Activated CD8-positive, alpha-beta T cell treated with anti-CD3 and anti-CD28 coated beads for 36 hours (primary cell): ENCODE data around the gene EXOG. TPM values are rescaled to one million over a fixed set of nuclear protein-coding genes. Genes with fewer than 3 reads are reported as not detected.

Source experiments
- ATAC-seq: fragments of 200-7000 bp; cut with Tn5 transposase; one replicate; pipeline ENCODE4 v1.10.0; 2021; ENCODE audit warnings: mild to moderate bottlenecking, moderate library complexity
- CTCF ChIA-PET: fragments of 350-600 bp; sonication (Branson Sonifier 250); formaldehyde crosslinking; loops from one replicate; lab custom pipeline; 2021; ENCODE audit warnings: antibody characterized with exemption; lab: Charles Lee
- POLR2A ChIA-PET: fragments of 350-600 bp; sonication (Branson Sonifier 250); formaldehyde crosslinking; loops from one replicate; lab custom pipeline; 2021; ENCODE audit warnings: antibody characterized with exemption; lab: Charles Lee
- DNase-seq: peaks from one replicate; pipeline ENCODE4 v3.0.0-alpha.2; 2020
- H3K27ac Mint-ChIP-seq: one replicate; pipeline ENCODE4 v1.8.0; 2021; ENCODE audit warnings: mild to moderate bottlenecking, mixed read lengths
- H3K27me3 Mint-ChIP-seq: one replicate; pipeline ENCODE4 v1.8.0; 2021; ENCODE audit warnings: mixed read lengths
- H3K36me3 Mint-ChIP-seq: one replicate; pipeline ENCODE4 v1.8.0; 2021; ENCODE audit warnings: low read depth, mixed read lengths
- H3K4me1 Mint-ChIP-seq: one replicate; pipeline ENCODE4 v1.8.0; 2021; ENCODE audit warnings: low read depth, mixed read lengths
- H3K4me3 Mint-ChIP-seq: one replicate; pipeline ENCODE4 v1.8.0; 2021; ENCODE audit warnings: mild to moderate bottlenecking, moderate library complexity, mixed read lengths
- H3K9me3 Mint-ChIP-seq: one replicate; pipeline ENCODE4 v1.8.0; 2021; ENCODE audit warnings: mixed read lengths
- intact Hi-C: fragments of 100-400 bp; cut with micrococcal nuclease; formaldehyde crosslinking; loops from one replicate; pipeline ENCODE4 v1.10.0; 2022
- total RNA-seq, 2 experiments: library from RNA; stranded (reverse); gene quantifications; one replicate each; pipeline ENCODE4 v1.2.3, GENCODE V29; 2021
- TF ChIP-seq, protein P1 (sequence below): fragments of 200-600 bp; IDR thresholded peaks from one replicate; pipeline ENCODE4 v1.8.0; 2022; ENCODE audit warnings: antibody characterized with exemption, mild to moderate bottlenecking

Gene EXOG
- total RNA-seq, 2 experiments from 2014 or later = 16.8 to 17.7 TPM

DNA sequence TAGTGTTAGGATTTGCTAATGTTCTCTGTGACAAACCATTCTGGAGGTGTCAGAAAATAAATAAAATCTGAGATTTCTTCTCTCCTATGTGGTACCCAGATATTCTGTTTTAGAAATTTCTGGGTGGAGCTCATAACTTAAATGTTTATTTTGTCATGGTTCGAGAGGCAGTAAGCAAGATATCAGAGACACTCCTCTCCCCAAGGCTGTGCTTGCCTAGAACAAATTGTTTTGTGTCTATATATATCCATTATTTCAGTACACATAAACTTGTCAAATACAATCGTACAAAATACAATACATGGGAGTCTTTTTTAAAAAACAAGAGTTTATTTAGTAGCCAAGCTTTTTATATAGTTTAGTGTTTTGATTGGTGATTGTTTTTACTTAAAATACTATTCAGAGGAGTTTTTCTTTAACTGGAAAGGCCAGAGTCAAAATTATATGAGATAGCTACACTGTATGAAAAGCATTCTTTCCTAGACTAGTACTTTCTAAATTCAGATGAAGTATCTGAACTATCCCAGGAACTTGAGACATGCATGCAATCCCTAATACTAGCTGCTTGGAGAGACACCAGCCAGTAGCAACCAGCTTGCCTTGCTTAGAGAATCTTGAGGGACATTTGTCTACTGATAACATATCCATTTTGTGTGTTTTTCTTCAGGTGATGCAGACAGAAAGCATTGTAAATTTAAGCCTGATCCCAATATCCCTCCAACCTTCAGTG lies 4.7 kb downstream of the EXOG start:
- CTCF ChIA-PET = interaction anchor here (1.1 to 4.4 kb wide), 4 partner anchors 20 to 150 kb away, joined by 3 to 38 read pairs (median 5); no protein-coding TSS in a partner anchor
- no peaks in the 10 kb centered on the region for H3K9me3 Mint-ChIP-seq
- H3K4me1 Mint-ChIP-seq = peaks cover 18% of the 10 kb centered on the region
- ATAC-seq (no peak), DNase-seq (no peak)
- TF ChIP-seq, protein P1, sequence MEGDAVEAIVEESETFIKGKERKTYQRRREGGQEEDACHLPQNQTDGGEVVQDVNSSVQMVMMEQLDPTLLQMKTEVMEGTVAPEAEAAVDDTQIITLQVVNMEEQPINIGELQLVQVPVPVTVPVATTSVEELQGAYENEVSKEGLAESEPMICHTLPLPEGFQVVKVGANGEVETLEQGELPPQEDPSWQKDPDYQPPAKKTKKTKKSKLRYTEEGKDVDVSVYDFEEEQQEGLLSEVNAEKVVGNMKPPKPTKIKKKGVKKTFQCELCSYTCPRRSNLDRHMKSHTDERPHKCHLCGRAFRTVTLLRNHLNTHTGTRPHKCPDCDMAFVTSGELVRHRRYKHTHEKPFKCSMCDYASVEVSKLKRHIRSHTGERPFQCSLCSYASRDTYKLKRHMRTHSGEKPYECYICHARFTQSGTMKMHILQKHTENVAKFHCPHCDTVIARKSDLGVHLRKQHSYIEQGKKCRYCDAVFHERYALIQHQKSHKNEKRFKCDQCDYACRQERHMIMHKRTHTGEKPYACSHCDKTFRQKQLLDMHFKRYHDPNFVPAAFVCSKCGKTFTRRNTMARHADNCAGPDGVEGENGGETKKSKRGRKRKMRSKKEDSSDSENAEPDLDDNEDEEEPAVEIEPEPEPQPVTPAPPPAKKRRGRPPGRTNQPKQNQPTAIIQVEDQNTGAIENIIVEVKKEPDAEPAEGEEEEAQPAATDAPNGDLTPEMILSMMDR = no peak
- no peak overlapping the region for H3K4me3 Mint-ChIP-seq
- H3K36me3 Mint-ChIP-seq = peaks cover 35% of the 10 kb centered on the region
- intact Hi-C loops = no loop called here
- H3K27ac Mint-ChIP-seq = no peak overlapping the region
- no peaks in the 10 kb centered on the region for H3K27me3 Mint-ChIP-seq
- POLR2A ChIA-PET = interaction anchor here (0.9 kb wide), 2 partner anchors 10 to 25 kb away, joined by 3 read pairs; no protein-coding TSS in a partner anchor

DNA sequence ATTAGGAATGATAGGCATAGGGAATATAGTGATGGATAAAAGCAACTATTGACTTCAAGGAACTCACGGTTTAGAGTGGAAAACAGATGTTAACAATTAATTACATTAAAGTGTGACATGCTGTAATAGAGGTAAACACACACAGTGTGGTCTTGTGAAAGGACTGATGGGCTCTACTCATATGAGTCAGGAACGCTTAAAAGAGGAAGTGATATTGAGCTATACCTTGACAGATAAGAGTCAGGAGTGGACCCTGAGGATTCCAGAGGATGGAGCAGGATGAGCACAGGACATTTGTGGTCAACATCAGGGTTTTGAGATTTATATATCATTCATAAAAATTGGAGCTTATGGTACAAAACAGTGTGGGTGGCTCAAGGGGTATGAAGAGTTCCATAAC lies 11.0 kb downstream of the EXOG start:
- ChIA-PET POLR2A (no interaction called here), CTCF (interaction anchor here (1.3 to 6.6 kb wide), 3 partner anchors 11 to 149 kb away, joined by 3 to 80 read pairs (median 4); partner anchors contain the start of gene EXOG)
- no peak for DNase-seq
- intact Hi-C loops = no loop called here
- Mint-ChIP-seq H3K27ac (no peak overlapping the region), H3K4me1 (no peaks in the 10 kb centered on the region), H3K4me3 (no peak overlapping the region), H3K27me3 (no peaks in the 10 kb centered on the region), H3K9me3 (no peaks in the 10 kb centered on the region), H3K36me3 (peaks cover 32% of the 10 kb centered on the region)
- TF ChIP-seq, protein P1 = no peak
- ATAC-seq = no peak

GRCh38 chr3:38509732-38510131 lies 13.6 kb downstream of the EXOG start:
- ChIA-PET CTCF (interaction anchor here (0.9 to 6.6 kb wide), 4 partner anchors 11 to 142 kb away, joined by 3 to 80 read pairs (median 4); partner anchors contain the start of gene EXOG), POLR2A (no interaction called here)
- H3K36me3 Mint-ChIP-seq = peaks cover 23% of the 10 kb centered on the region
- TF ChIP-seq, protein P1 = no peak
- no peaks in the 10 kb centered on the region for H3K4me1 Mint-ChIP-seq
- ATAC-seq = no peak
- H3K4me3 Mint-ChIP-seq = no peak overlapping the region
- H3K9me3 Mint-ChIP-seq = no peaks in the 10 kb centered on the region
- intact Hi-C loops = no loop called here
- DNase-seq = no peak
- no peak overlapping the region for H3K27ac Mint-ChIP-seq
- H3K27me3 Mint-ChIP-seq = no peaks in the 10 kb centered on the region

DNA sequence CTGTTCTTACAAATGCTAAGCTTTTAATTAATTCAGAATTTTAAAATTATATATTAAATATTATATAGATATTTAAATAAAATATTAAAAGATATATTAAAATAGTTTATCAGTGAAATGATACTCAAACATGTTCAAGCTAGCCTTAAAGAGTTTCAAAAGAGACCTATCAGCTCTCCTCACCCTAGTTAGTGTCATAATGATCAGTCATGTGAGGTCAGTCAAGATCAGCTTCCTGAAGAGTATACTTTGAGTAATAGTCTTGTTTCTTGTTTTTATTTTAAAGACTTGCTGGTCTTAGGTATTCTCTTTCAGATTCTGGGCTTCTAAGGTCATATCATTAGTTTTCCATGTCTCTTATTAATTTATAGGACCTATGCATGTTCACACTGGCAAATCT lies 14.5 kb downstream of the EXOG start:
- H3K36me3 Mint-ChIP-seq = peaks cover 21% of the 10 kb centered on the region
- ChIA-PET POLR2A (interaction anchor here (1.0 kb wide), 1 partner anchor 9 kb away, joined by 3 read pairs; no protein-coding TSS in a partner anchor), CTCF (interaction anchor here (1.4 to 6.6 kb wide), 3 partner anchors 10 to 15 kb away, joined by 3 to 80 read pairs (median 3); no protein-coding TSS in a partner anchor)
- no peak overlapping the region for H3K27ac Mint-ChIP-seq
- H3K27me3 Mint-ChIP-seq = no peaks in the 10 kb centered on the region
- ATAC-seq (no peak), DNase-seq (no peak)
- no peak overlapping the region for H3K4me3 Mint-ChIP-seq
- H3K4me1 Mint-ChIP-seq = no peaks in the 10 kb centered on the region
- no peaks in the 10 kb centered on the region for H3K9me3 Mint-ChIP-seq
- TF ChIP-seq, protein P1 = no peak
- intact Hi-C loops = no loop called here

DNA sequence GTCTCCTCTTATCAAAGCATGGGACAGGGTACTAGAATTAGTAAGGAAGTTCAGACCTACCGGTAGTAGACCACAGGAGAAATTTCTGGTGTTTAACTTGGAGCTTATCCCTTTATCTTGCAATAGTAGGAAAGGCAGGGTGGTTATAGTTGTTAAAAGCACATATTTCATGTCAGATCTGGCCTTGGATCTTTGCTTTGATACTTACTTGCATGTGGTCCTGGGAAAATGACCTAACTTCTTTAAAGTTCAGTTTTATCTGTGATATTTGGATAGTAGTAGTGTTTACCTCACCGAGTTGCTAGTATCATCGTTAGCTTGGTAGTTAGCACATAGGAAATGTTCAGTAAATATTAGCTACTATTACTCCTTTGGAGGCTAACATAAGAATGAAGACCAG lies 15.4 kb downstream of the EXOG start:
- ChIA-PET POLR2A (no interaction called here), CTCF (interaction anchor here (1.4 to 6.6 kb wide), 2 partner anchors 9 to 14 kb away, joined by 3 to 80 read pairs; no protein-coding TSS in a partner anchor)
- no peak overlapping the region for H3K27ac Mint-ChIP-seq
- ATAC-seq (no peak), DNase-seq (no peak)
- TF ChIP-seq, protein P1 = no peak
- no peaks in the 10 kb centered on the region for H3K27me3 Mint-ChIP-seq
- H3K9me3 Mint-ChIP-seq = no peaks in the 10 kb centered on the region
- no peak overlapping the region for H3K4me3 Mint-ChIP-seq
- intact Hi-C loops = no loop called here
- peaks cover 19% of the 10 kb centered on the region for H3K36me3 Mint-ChIP-seq
- no peaks in the 10 kb centered on the region for H3K4me1 Mint-ChIP-seq
